ENCODE measurements around the gene PPP3CA.
A peak's percentile ranks its signal among the peaks of the same experiment; 100 is the strongest.

Gene PPP3CA

DNA sequence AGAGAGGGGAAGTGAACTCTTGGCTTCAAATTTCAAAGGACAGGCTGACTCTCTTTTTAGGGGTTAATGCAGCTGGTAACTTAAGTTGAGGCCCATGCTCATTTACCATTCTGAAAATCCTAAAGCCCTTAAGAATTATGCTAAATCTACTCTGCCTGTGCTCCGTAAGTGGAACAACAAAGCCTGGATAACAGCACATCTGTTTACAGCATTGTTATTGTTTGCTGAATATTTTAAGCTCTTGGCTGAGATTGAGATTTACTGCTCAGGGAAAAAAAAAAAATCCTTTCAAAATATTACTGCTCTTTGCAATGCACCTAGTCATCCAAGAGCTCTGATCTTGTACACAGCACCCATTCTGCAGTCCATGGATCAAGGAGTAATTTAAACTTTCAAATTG, 17.7 kb downstream of the PPP3CA start:
- no peak for ATAC-seq

- ATAC-seq, result peak; percentile 82
Measured at GRCh38 chr4:101328063-101328602, 19.2 kb downstream of the PPP3CA start.

DNA sequence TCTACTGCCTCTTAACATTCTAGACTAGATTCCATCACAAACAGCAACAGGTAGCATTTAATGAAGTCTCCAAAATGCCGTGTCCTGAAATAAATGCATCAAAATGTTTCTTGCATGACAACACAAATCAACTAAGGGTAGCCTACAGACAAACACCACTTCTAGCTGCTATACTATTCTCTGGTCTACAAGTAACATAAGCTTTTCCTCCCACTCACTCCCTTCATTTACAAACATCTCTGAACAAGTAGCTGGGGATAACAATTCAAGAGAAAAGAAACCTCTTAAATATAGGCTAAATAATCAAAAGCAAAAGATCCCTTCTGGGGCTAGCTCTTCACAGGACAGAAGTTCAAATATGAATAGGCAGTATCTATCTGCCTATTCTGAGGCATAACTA, 20.8 kb downstream of the PPP3CA start:
- no peak for ATAC-seq

GRCh38 chr4:101322743-101323142, 24.6 kb downstream of the PPP3CA start:
- no peak for ATAC-seq

GRCh38 chr4:101321481-101322042, 25.8 kb downstream of the PPP3CA start:
- ATAC-seq, result no peak

DNA sequence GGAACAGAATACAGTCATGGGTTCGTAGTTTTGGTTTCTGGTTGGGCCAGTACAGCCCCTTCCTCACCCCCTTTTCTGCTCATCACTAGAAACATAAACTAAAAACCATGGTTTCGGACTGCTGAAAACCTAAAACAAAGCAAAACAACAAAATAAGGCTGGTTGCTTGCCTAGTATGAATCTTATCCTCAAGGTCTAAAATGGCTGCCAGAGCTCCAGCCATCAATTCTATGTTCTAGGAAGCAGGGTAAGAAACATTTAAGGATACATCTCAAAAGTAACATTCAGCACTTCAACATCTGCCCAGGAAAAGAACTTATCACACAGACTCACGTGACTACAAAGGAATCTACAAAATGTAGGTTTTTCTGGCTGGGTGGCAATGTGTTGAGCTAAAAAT, 31.5 kb downstream of the PPP3CA start:
- no peak for ATAC-seq

DNA sequence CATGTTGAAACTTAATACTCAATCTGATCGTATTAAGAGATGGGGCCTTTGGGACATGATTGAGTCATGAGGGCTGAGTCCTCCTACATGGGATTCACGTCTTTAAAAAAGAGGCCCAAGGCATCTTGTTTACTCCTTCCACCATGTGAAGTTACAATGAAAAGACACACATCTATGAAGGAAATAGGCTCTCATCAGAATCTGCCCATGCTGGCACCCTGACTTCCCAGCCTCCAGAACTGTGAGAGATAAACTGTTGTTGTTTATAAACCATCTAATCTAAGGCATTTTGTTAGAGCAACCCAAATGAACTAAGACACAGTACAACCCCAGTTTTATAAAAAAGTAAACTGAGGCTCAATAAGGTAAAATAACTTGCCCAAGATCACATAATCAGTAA, 32.3 kb downstream of the PPP3CA start:
- no peak for ATAC-seq

DNA sequence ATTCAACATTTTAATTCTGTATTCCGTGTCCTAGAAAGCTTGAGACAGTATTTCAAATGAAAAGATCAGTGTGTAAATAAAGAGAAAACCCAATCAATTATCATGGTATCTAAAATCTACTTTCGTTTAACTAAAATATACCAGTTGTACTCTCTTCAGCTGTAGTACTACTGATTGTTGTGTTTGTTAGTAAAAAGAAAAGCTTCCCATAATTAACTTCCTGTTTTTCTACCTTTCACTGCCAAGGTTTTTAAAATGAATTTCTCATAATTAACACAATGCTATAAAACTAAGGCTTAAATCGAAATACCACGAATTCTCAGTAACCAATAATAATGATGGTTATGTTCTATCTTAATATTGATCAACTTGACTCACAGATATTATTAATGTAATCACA, 37.4 kb downstream of the PPP3CA start:
- no peak for ATAC-seq

DNA sequence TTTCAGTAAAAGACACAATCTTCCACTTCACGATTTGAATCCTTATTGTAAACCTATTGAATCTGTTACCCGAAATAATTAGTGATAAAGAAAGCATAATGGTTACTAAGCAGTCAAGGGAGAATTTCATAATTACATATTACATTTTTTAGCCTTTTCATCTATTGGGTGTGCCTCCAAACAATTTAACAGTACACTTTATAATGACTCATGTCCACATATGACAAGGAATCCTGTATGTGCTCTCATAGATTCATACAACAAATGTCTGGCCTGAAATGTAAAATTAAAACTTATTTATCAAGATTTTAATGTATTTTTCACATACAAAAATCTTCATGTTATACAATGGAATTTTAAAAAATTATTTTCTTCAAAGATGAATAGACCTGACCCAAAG, 39.4 kb downstream of the PPP3CA start:
- ATAC-seq, result peak in 1 of 2 donors; percentile 30

GRCh38 chr4:101306764-101307615, 40.3 kb downstream of the PPP3CA start:
- ATAC-seq, result no peak

- peak; percentile 9 to 36 for ATAC-seq
Measured at GRCh38 chr4:101306225-101306624, 41.1 kb downstream of the PPP3CA start.

GRCh38 chr4:101304916-101305315, 42.4 kb downstream of the PPP3CA start:
- no peak for ATAC-seq

DNA sequence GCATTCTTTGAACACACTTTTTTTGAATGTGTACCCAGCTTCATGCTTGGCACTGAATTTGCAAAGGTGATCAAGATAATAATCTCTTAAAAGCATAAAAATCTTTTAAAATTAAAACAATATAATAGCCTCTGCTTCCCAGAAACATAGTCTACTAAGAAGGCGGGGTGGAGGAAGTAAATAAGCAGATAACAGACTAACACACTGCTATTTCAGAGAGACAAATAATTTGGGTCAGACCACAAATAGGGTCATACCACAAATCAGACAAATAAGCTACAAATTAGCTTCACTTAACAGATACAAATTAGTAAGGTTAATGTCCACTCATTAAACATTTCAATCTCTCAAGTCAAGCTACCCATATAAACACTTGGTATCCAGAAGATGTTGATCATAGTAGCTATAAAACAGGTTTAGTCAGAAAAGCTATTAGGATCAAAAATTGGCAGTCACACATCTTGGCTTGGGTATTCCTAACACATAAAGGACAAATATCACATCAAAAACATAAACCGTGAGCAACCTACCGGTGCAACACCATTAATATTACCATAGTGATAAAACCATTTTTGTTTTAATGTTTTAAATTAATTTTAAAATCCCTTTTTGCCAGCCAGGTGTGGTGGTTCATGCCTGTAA, 47.3 kb downstream of the PPP3CA start:
- ATAC-seq, result no peak

DNA sequence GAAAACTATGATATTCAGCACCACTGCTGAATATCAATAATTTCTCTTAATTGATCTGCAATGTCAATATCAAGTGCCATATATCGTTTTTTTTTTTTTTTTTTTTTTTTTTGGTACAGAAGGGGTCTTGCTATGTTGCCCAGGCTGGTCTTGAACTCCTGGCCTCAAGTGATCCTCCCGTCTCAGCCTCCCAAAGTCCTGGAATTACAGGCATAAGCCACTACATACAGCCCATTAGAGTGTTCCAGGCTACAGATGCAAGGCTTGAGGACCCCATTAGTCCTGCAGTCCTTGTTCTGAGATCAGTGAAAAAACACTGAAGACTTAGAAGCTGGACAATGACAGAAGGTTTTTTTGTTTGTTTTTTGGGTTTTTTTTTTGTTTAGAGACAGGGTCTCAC, 48.3 kb downstream of the PPP3CA start:
- ATAC-seq, result no peak

GRCh38 chr4:101295691-101296090, 51.6 kb downstream of the PPP3CA start:
- ATAC-seq, result no peak

DNA sequence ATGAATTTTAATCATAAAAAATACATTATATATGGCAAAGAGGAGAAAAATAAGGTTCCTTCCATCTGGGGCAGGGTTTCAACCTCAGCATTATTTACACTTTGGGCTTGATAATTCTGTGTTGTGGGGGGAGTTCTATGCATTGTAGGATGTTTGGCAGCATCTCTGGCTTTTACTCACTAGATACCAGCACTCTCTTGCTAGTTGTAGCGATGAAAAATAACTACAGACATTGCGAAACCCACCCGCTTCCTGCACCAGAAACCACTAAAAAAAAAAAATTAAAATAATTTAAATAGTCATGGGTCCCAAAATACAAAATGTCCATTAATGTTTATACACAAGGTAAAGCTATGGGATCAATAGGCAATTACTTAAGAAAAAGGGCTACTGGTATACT, 52.7 kb downstream of the PPP3CA start:
- no peak for ATAC-seq

- ATAC-seq, result no peak
Measured at GRCh38 chr4:101292901-101293300, 54.4 kb downstream of the PPP3CA start.

DNA sequence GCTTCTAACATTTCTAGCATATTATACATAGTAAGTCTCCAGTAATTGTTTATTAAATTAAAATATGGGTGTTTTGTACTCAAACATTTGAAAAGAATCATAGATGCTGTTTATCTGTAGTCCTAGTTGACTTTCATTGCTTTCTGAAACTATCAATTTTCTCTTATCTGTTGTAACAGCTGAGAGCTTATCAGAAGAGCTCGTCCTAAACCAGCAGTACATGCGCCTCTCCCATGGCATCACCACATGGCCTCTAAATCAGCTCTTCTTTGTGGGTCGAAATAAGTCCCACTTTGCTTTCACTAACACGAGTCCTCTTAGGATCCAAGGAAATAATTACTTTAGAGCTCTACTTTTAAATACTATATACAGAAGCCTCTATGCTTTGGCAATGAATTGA, 55.1 kb downstream of the PPP3CA start:
- ATAC-seq, result no peak

DNA sequence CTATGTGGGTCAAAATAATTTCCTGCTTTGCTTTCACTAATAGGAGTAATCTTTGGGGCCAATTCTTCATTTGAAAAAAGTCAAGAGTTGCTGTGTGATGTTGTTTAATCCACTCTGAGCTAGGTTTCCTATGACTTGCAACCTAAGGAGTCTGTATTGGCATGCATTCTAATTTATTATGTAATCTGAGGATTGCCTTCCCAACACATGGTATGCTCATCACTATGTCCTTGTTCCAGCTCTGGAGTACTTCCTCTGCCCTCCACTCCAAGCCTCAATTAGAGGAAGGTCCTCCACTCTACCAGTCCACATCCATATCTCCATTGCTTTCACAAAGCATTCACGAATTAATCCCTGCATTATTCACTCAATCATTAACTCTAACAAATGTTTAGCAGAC, 56.1 kb downstream of the PPP3CA start:
- ATAC-seq, result no peak

GRCh38 chr4:101290654-101291053, 56.7 kb downstream of the PPP3CA start:
- ATAC-seq, result no peak

DNA sequence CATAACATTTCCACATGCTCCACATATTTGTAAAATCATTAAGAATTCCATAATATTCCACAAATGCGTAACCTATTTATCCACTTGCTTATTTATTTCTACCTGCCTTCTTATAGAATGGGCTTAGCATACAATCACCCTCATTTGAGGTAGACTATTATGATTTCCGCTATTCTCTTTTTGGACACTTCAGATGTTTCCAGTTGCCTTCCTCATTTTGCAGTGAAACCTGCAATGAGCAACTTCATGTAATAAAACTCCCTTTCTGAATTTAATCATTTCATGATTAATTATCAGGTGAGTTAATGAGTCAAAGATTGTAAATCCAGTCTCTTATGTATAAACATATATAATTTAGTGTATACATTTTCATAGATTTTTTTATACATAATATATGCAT, 58.0 kb downstream of the PPP3CA start:
- no peak for ATAC-seq

DNA sequence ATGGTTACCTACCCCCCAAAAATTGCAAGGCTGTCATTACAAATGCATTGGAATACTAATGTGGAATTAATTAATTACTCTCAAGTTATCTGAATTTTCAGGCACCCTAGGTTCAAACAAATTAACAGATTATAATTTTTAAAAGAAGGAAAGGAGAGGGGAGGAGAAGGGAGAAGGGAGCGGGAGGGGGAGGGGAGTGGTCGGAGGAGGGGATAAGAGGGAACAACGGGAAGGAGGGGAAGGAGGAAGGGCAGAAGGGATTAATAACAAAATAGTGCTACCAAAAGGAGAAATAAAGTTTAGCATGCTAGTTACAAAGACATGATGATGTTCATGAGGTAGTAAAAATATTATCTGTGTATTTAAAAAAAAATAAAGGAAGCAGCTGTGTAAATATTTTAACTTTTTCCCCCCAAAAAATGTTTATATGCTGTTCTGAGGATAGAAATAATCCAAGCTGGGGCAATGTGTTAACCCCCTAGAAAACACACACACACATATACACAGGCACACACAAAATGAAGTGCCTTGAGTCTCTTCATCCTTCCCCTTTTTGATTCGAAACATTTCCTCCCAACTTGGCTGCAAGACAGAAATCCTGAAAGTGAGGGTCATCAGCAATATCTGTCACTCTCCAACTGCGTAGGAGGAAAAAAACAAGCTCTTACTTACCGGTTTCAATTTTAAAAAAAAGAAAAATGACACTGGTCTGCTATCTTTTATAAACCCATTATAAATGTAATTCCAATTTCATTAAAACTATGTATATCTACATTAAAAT, 58.8 kb downstream of the PPP3CA start:
- no peak for ATAC-seq

DNA sequence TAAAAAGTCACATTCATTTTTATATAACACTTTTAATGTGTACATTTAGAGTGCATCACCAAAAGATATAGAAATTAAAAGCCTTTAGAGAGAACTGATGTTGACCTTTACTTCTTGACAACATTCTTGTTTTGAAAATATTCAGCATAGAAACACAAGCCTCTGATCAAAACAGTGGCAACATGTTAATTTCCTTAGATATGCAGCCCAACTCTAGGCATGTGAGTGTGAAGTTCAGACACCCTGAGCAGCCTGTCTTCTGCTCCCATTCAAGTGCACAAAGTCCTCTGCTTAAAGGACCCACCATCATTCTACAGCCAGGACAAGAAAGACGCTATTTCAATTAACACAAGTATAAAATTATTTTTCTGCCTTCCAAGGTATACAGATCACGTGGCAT, 60.0 kb downstream of the PPP3CA start:
- no peak for ATAC-seq

Measured in activated CD4-positive, CD25-positive, alpha-beta regulatory T cell treated with anti-CD3 and anti-CD28 coated beads, Interleukin-2, amount 50 U/mL, for 24 hours (primary cell).